ENCODE data around the gene DUSP1.

The DUSP1 gene

GRCh38 chr5:172730981-172731679, 39.9 kb downstream of the DUSP1 start:
- H3K4me3 ChIP-seq (ENCODE audit: low read depth, low read length), result no peak overlapping the region
- TF ChIP-seq MYC (IDR thresholded peaks at IDR 0.05; ENCODE audit: low read depth, low read length), result no peak
- TF ChIP-seq CTCF (IDR thresholded peaks at IDR 0.05; ENCODE audit: low read depth, low read length), result no peak
- no peak for TF ChIP-seq POLR2A (IDR thresholded peaks at IDR 0.05; ENCODE audit: extremely low read depth, insufficient read length)
- no peak for TF ChIP-seq MAX (IDR thresholded peaks at IDR 0.05; ENCODE audit: low read depth, low read length)
- no peak for DNase-seq (ENCODE audit: low read depth)

- no peak for TF ChIP-seq MYC (IDR thresholded peaks at IDR 0.05; ENCODE audit: low read depth, low read length)
- no peak for TF ChIP-seq POLR2A (IDR thresholded peaks at IDR 0.05; ENCODE audit: extremely low read depth, insufficient read length)
- no peak for TF ChIP-seq MAX (IDR thresholded peaks at IDR 0.05; ENCODE audit: low read depth, low read length)
- TF ChIP-seq CTCF (IDR thresholded peaks at IDR 0.05; ENCODE audit: low read depth, low read length), result no peak
- DNase-seq (ENCODE audit: low read depth), result no peak
- H3K4me3 ChIP-seq (ENCODE audit: low read depth, low read length), result no peak overlapping the region
These were observed 40.8 kb downstream of the DUSP1 start for GRCh38 chr5:172730222-172730621.

GRCh38 chr5:172729588-172729987, 41.4 kb downstream of the DUSP1 start:
- TF ChIP-seq MAX (IDR thresholded peaks at IDR 0.05; ENCODE audit: low read depth, low read length) (no peak), POLR2A (IDR thresholded peaks at IDR 0.05; ENCODE audit: extremely low read depth, insufficient read length) (no peak), CTCF (IDR thresholded peaks at IDR 0.05; ENCODE audit: low read depth, low read length) (no peak), MYC (IDR thresholded peaks at IDR 0.05; ENCODE audit: low read depth, low read length) (no peak)
- H3K4me3 ChIP-seq (ENCODE audit: low read depth, low read length), result no peak overlapping the region
- DNase-seq (ENCODE audit: low read depth), result no peak

- no peak for TF ChIP-seq CTCF (IDR thresholded peaks at IDR 0.05; ENCODE audit: low read depth, low read length)
- TF ChIP-seq MAX (IDR thresholded peaks at IDR 0.05; ENCODE audit: low read depth, low read length), result no peak
- H3K4me3 ChIP-seq (ENCODE audit: low read depth, low read length), result no peak overlapping the region
- no peak for DNase-seq (ENCODE audit: low read depth)
These were observed 42.3 kb downstream of the DUSP1 start for GRCh38 chr5:172728481-172729241.

GRCh38 chr5:172727551-172727950, 43.4 kb downstream of the DUSP1 start:
- no peak for TF ChIP-seq MAX (IDR thresholded peaks at IDR 0.05; ENCODE audit: low read depth, low read length)
- no peak for TF ChIP-seq CTCF (IDR thresholded peaks at IDR 0.05; ENCODE audit: low read depth, low read length)
- no peak for TF ChIP-seq POLR2A (IDR thresholded peaks at IDR 0.05; ENCODE audit: extremely low read depth, insufficient read length)
- no peak for TF ChIP-seq MYC (IDR thresholded peaks at IDR 0.05; ENCODE audit: low read depth, low read length)
- no peak for DNase-seq (ENCODE audit: low read depth)
- H3K4me3 ChIP-seq (ENCODE audit: low read depth, low read length), result no peak overlapping the region

Data from NB4 (cell line).